Medulla oblongata (tissue), 1 donor: ENCODE results near the gene TMEM271.
"Not testable (repeated sequence)": the region's sequence is repeated elsewhere in the genome, so short reads cannot be mapped to it uniquely, and the experiment has no call there.

ENCODE experiments used
- DNase-seq: peaks from one replicate; pipeline ENCODE4 v3.0.0-alpha.2; 2015; ENCODE audit errors: extremely low spot score

The TMEM271 gene

GRCh38 chr4:562458-562857 lies 13.6 kb downstream of the TMEM271 start:
- DNase-seq = not testable (repeated sequence)

DNA sequence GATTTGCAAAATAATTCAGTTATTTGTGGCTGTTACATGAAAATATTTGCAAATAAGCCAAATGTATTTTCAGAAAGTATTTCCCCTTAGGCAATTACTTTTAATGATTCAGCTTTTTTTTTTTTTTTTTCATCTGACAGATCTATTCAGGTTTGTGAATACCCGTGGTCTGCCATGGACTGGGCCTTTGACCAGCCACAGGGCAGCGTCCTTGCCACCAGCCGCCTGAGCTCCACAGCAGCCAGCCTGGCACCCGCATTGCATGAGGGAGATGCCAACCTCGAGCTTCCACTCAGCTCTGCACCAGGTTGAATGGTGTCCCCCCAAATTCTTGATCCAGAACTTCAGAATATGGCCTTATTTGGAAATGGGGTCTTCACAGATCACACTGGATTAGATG lies 14.7 kb downstream of the TMEM271 start:
- DNase-seq = no peak

- DNase-seq = no peak
Observed at GRCh38 chr4:560731-561291, 15.3 kb downstream of the TMEM271 start.

DNA sequence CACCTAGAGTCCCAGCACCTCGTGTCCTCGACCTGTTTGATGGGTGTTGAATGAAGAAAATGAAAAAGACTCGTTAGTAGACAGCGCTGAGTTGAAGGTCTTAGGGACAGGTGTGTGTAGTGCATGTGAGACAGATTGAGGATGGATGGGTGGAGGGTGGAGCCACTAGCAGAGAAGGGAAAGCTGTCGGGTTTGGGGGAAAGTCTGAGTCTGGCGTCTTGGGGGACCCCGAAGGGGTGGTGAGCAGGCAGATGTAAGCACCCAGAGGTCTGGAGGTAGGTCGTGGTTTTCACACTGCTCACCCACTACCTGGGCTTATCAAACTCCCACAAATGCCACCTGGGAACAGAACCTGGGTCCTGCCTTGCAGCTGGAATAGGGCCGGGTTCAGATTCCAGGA lies 16.0 kb downstream of the TMEM271 start:
- no peak for DNase-seq

DNA sequence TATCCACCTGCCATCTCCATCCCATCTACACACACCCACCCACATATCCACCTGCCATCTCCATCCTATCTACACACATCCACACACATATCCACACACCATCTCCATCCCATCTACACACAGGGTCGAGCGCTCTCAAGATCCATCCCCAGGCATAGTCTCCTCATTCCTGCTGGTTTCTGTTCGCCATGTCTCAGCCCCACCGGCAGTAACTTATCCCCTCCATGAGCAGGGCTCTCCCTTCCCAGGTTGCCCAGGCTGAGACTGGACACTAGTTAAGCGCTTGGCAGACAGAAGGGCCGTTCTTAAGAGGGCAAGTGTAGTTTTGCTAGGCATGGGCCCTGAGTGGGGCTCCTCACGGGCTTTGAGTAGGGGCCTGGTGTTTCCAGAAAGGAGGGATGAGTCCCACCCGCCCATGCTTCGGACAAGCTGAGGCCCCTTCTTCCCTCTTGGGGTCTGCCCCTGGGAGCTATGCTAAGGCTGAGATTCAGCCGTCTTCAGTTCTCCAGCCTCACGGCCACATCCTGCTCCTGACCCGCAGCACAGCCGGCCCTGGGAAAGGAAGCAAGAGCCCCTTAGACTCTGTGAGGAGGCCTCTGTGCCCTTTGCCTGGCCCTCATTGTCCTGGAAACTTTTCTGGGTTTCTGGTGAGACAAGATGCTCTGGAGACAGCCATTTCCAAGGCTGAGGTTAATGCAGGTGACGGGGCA lies 20.4 kb downstream of the TMEM271 start:
- no peak for DNase-seq

GRCh38 chr4:554793-555320 lies 21.2 kb downstream of the TMEM271 start:
- DNase-seq = not testable (repeated sequence)

DNA sequence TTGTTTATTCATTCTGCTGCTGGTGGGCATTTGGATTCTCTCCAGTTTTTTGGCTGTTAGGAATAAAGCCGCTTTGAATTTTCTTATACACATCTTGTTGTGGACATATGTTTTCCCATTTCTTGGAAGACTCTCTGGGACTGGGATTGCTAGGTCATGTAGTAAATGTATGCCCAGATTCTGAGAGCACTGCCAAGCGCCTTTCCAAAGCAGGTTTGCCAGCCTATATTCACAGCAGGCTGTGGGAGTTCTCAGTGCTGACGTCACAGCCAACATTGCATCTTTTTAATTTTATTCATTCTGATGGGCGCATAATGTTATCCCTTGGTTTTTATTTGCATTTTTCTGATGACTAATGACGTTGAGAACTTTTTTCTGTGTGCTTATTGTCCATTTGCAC lies 24.1 kb downstream of the TMEM271 start:
- DNase-seq = no peak

DNA sequence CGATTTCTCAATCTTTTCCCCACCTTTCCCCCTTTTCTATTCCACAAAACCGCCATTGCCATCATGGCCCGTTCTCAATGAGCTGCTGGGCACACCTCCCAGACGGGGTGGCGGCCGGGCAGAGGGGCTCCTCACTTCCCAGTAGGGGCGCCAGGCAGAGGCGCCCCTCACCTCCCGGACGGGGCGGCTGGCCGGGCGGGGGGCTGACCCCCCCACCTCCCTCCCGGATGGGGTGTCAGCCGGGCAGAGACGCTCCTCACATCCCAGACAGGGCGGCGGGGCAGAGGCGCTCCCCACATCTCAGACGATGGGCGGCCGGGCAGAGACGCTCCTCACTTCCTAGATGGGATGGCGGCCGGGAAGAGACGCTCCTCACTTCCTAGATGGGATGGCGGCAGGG lies 25.8 kb downstream of the TMEM271 start:
- DNase-seq = not testable (repeated sequence)

DNA sequence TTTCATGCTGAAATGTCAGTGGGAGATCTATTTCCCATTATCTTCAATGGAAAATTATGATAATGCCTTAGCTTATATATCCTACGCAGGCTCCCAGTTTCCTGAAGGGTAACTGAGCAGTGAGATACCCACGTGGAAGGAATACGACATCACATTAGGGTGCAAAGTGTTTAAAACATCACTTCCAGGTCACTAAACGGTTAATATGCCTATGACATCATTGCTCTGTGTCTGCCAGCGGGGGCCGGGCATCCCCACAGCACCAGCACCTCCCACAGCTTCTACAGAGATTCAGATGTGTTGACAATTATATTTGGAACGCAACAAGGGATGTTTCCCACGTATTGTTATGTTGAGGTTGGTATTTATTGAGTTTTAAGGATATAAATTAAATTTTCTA lies 27.1 kb downstream of the TMEM271 start:
- DNase-seq = no peak

DNA sequence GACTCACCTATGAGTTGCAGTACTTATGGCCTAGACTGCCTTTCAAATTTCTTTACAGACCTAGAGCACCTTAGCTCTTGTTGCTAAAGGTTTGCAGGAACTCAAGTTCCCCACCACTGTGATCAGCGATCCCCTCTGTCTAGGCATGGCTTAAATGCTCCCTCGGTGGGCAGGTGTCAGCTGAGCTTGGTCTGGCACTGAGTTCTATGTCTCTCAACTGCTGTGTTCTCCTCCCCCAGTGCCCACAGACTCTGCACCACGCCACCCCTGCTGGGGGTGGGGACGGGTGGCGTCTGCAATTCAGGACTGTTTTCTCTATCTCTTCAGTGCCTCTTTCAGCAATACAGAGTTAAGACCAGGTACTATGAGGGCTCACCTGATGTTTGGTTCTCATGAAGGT lies 30.5 kb downstream of the TMEM271 start:
- DNase-seq = no peak

GRCh38 chr4:544386-545105 lies 31.5 kb downstream of the TMEM271 start:
- DNase-seq = no peak

- no peak for DNase-seq
Observed at GRCh38 chr4:541271-541670, 34.8 kb downstream of the TMEM271 start.

DNA sequence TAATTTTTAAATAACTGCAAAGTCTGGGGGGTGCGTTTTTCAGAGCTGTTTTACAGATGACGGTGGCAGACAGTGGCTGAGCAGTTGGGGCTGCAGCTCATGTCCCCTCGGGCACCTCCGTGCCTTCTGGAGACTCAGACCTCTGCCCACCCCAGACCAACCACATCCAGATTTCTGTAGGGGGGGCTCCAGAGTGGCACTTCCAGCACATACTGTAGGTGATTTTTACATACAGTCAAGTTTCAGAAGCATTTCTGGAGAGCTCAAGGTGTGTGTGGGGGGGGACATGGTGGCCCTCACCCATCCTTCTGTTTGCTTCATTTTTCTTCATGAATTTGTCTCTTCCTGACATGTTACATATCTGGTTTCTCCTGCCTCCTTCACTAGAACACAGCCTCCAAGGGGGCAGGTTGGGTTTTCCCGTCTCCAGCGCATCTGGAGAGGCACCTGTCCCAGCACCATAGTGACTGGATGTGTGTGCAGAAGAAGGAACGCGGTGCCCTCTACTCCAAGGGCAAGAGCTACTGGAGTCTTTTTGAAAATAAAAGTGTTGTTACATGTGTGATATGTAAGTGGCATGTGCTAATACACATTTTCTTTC lies 37.5 kb downstream of the TMEM271 start:
- no peak for DNase-seq

DNA sequence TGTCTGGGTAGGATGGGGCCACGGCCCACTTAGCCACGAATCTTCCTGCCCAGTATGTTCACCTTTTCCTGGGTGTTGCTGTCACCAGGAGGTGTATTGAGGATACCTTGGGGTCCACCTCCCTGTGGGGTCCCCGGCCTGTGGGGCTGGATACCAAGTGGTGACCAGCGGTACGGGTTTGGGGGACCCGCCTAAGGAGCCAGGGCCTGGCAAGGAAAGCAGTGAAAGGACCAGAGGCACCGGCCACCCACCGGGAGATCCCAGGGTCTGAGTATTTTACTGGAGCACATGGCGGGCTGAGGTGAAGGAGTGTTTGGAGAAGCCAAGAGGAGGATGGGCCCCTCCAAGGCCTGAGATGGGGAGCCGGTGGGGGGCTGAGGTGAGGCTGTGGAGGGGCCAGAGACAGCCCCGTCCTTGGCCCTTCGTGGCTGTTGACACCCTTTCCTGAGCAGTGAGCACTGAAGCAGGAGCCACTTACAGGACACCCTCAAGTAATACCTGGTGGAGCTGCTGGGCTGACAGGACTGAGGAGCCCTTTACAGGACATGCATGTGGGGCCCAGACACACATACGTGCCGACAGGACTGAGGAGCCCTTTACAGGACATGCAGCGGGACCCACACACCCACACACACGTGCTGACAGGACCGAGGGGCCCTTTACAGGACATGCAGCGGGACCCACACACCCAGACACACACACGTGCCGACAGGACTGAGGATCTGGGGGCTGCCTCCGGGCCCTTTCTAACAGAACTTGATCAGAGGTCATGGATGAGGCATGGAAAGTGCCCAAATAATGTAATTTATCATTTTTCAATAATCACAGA lies 38.4 kb downstream of the TMEM271 start:
- DNase-seq = no peak

- no peak for DNase-seq
Observed at GRCh38 chr4:536351-536972, 39.6 kb downstream of the TMEM271 start.

DNA sequence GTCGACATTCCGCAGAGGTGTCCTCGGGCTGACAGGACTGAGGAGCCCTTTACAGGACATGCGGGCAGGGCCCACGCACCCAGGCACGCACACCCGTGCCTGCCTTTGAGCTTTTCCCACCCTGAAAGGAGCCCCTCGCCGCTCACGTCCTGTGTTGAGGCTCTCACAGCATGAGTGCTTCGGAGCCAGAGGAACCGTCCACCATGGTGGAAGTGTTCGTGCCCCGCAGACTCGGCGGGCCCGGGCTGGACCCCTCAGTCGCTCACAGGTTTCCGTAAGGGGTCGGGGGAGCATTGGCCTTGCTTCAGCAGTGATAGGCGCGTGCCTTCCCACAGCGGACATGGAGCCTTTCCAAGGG lies 40.2 kb downstream of the TMEM271 start:
- no peak for DNase-seq

DNA sequence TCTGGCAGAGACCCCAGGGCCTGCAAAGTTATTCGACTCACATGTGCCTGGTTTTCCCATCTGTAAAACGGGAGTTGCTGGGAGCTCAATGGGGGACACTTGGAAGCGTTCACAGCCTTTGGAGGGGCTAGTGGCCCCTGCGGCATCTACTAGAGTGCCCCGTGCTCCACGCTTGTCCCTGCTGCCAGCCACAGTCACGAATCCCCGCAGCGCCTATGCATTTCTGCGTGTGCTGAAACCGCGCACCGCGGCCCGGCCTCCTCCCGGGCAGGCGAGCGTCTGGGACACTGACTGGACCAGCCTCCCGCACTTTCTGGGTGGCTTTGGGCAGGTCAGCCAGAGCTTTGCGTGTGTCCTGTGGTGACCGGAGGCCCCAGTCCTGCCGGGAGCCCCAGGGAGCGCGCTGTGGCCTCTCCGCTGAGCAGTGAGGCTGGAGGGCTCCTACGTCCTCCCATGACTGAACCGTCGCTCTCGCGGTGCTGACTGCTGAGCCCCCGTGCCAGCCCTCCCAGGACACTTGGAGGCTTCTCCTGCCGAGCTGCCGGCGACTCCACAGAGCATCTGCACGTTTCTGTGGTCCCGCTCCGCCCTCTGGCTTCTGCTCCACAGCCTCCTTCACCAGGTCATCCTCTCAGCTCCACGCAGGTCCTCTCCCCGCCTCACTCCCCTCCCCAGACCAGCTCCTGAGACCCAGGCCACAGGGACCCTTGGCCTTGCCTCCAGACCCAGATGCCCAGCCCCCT lies 40.7 kb downstream of the TMEM271 start:
- no peak for DNase-seq

DNA sequence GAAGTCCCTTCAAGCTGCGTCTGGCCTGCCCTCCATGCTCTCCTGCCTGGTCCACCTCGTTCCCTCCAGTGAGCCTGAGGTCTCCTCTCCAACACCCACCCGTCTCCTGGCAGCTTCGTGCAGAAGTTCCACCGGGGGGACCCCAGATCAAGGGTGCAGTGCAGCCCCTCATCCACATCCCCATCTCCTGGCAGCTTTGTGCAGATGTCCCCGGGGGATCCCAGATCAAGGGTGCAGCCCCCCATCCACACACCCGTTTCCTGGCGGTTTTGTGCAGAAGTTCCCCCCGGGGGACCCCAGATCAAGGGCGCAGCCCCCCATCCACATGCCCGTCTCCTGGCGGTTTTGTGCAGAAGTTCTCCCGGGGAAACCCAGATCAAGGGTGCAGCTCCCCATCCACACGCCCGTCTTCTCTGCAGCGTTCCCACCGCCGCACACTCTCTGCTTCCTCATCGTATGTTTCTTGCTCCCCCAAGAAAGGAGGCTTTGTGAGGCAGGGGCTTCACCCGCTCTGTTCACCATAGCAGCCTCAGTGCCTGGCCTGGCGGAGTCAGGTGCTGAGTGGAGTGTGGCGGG lies 41.4 kb downstream of the TMEM271 start:
- DNase-seq = no peak

- DNase-seq = no peak
Observed at GRCh38 chr4:534101-534575, 42.0 kb downstream of the TMEM271 start.
